HEK293T (cell line): ENCODE measurements around the gene PLCD3.

Experiments
- CTCF ChIA-PET: fragments of 350-600 bp; formaldehyde crosslinking; extraction: SDS; loops from one replicate; lab custom pipeline; 2021; ENCODE audit warnings: antibody characterized with exemption, inconsistent platforms; lab: Yijun Ruan, JAX
- POLR2A ChIA-PET: fragments of 350-600 bp; formaldehyde crosslinking; extraction: SDS; loops from one replicate; lab custom pipeline; 2020; ENCODE audit warnings: antibody characterized with exemption, inconsistent platforms; lab: Yijun Ruan, JAX
- DNase-seq: peaks from one replicate; pipeline ENCODE4 v3.0.0; 2012; ENCODE audit warnings: mixed read lengths; ENCODE audit errors: extremely low spot score
- ARNT ChIP-seq: fragments of 450-650 bp; IDR thresholded peaks from 2 replicates; pipeline ENCODE4 v1.6.1; 2017; ENCODE audit warnings: mild to moderate bottlenecking
- BHLHE40 ChIP-seq: fragments of 450-650 bp; IDR thresholded peaks from 2 replicates; pipeline ENCODE4 v1.6.1; 2016; ENCODE audit warnings: mild to moderate bottlenecking, moderate library complexity, borderline replicate concordance
- CTBP1 ChIP-seq: fragments of 450-650 bp; IDR thresholded peaks from 2 replicates; pipeline ENCODE4 v1.6.1; 2016; ENCODE audit warnings: borderline replicate concordance
- ELF4 ChIP-seq: fragments of 450-650 bp; IDR thresholded peaks from 2 replicates; pipeline ENCODE4 v1.6.1; 2017; ENCODE audit warnings: antibody characterized with exemption
- FOXA1 ChIP-seq: fragments of 450-650 bp; IDR thresholded peaks from 2 replicates; pipeline ENCODE4 v1.6.1; 2016; ENCODE audit warnings: mild to moderate bottlenecking
- FOXK2 ChIP-seq: fragments of 450-650 bp; IDR thresholded peaks from 2 replicates; pipeline ENCODE4 v1.6.1; 2016; ENCODE audit warnings: mild to moderate bottlenecking
- FOXM1 ChIP-seq: fragments of 450-650 bp; IDR thresholded peaks from 2 replicates; pipeline ENCODE4 v1.6.1; 2017; ENCODE audit warnings: mild to moderate bottlenecking, borderline replicate concordance
- HDGF ChIP-seq: fragments of 450-650 bp; IDR thresholded peaks from 2 replicates; pipeline ENCODE4 v1.6.1; 2017; ENCODE audit warnings: antibody characterized with exemption, borderline replicate concordance
- L3MBTL2 ChIP-seq: fragments of 450-650 bp; conservative IDR thresholded peaks from 2 replicates; pipeline ENCODE4 v1.6.1; 2016; ENCODE audit warnings: mild to moderate bottlenecking
- LEF1 ChIP-seq: fragments of 450-650 bp; IDR thresholded peaks from 2 replicates; pipeline ENCODE4 v1.6.1; 2017; ENCODE audit warnings: mild to moderate bottlenecking, borderline replicate concordance
- NFRKB ChIP-seq: fragments of 450-650 bp; IDR thresholded peaks from 2 replicates; pipeline ENCODE4 v1.6.1; 2016; ENCODE audit warnings: mild to moderate bottlenecking, moderate library complexity
- SP1 ChIP-seq: fragments of 450-650 bp; IDR thresholded peaks from 2 replicates; pipeline ENCODE4 v1.6.1; 2017
- SUZ12 ChIP-seq: fragments of 450-650 bp; IDR thresholded peaks from 2 replicates; pipeline ENCODE4 v1.6.1; 2016; ENCODE audit warnings: mild to moderate bottlenecking
- TARDBP ChIP-seq: fragments of 450-650 bp; IDR thresholded peaks from 2 replicates; pipeline ENCODE4 v1.6.1; 2016
- ZNF384 ChIP-seq: fragments of 450-650 bp; IDR thresholded peaks from 2 replicates; pipeline ENCODE4 v1.6.1; 2016
- TF ChIP-seq, protein P1 (sequence below): fragments of 450-650 bp; IDR thresholded peaks from 2 replicates; pipeline ENCODE4 v1.6.1; 2016

PLCD3 gene

DNA sequence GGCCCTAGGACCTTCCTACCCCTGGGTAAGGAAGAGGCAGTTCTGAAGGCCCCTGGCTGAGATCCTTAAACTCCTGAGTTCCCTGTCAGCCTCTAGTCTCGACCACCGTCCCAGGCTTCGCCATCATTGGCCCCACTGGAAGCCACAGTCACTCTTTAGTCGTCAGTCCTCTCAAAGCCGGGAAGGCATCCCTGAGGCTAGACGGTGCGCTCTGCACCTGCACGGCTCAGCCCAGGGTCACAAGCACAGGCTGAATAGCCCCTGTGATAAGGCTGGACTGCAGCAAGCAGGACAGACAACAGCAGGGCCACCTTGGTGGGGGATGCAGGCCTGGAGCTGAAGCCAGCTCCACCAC is 12.7 kb upstream of the PLCD3 start:
- no peak for DNase-seq
- ChIA-PET CTCF (interaction anchor here (2.5 kb wide), 1 partner anchor 9 kb away, joined by 29 read pairs; the partner anchor contains the start of gene ACBD4), POLR2A (interaction anchor here (1.8 to 8.6 kb wide), 2 partner anchors 16 to 53 kb away, joined by 5 to 345 read pairs; partner anchors contain the start of gene HEXIM2)
- TF ChIP-seq NFRKB: no peak

DNA sequence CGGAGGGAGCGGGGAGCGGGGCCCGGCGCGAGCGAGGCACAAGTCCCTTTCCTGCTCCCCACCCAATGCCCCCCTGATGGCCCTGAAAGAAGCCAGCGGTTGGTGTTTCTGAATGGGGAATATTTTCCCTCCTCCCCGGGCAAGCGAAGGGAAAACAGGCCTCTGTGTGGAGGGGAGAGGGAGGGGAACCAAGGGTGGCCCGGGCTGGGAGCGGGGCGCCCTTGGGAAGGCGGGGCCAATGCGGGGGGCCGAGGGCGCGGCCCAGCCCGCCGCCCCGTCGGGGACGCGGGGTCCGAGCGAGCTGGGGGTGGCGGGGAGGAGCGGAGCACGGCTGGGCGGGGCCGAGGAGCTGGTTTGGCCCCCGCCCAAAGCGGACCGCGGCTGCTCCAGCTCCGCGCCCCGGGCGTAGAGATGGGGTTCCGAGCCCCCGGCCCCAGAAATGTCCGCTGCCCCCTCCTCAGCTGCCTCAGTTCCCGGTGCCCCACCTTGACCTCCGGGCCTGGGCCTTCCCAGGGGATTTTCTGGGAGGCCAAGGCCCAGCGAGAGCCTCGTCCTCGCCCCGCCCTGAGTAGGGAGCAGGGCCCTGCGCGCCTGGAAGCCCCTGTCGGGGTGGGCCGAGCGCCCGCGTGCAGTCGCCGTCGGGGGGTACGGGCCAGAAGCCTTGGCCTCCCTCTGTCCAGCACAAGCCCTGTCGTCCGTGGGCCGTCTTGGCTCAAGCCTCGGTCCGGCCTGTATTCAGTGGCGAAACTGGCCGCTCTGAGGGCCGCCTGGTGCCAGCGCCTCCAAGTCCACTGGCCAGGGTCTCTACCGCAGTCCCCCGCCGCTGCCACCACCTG is 12.1 kb upstream of the PLCD3 start:
- CTCF ChIA-PET: interaction anchor here (2.5 kb wide), 1 partner anchor 9 kb away, joined by 29 read pairs; the partner anchor contains the start of gene ACBD4
- POLR2A ChIA-PET: interaction anchor here (1.2 to 1.3 kb wide), 2 partner anchors 9 to 17 kb away, joined by 3 to 4 read pairs; partner anchors contain the start of genes ACBD4 and HEXIM2
- DNase-seq: no peak
- TF ChIP-seq ELF4: no peak
- TF ChIP-seq ARNT: no peak
- no peak for TF ChIP-seq NFRKB
- no peak for TF ChIP-seq FOXM1
- TF ChIP-seq BHLHE40: no peak
- no peak for TF ChIP-seq HDGF

GRCh38 chr17:45143767-45144198 is 11.5 kb upstream of the PLCD3 start:
- no peak for TF ChIP-seq SP1
- TF ChIP-seq LEF1: no peak
- TF ChIP-seq CTBP1: no peak
- no peak for TF ChIP-seq FOXK2
- TF ChIP-seq FOXA1: no peak
- no peak for TF ChIP-seq L3MBTL2
- TF ChIP-seq NFRKB: no peak
- no peak for TF ChIP-seq HDGF
- no peak for TF ChIP-seq TARDBP
- TF ChIP-seq FOXM1: no peak
- no peak for TF ChIP-seq ARNT
- ChIA-PET CTCF (interaction anchor here (0.6 to 0.8 kb wide), 2 partner anchors 8 kb away, joined by 3 read pairs; partner anchors contain the start of gene ACBD4), POLR2A (interaction anchor here (1.2 to 1.3 kb wide), 2 partner anchors 8 to 18 kb away, joined by 3 to 4 read pairs; partner anchors contain the start of genes ACBD4 and HEXIM2)
- DNase-seq: no peak

GRCh38 chr17:45143094-45143670 is 10.9 kb upstream of the PLCD3 start:
- no peak for DNase-seq
- POLR2A ChIA-PET: interaction anchor here (1.2 to 1.3 kb wide), 2 partner anchors 8 to 18 kb away, joined by 3 to 4 read pairs; partner anchors contain the start of genes ACBD4 and HEXIM2
- CTCF ChIA-PET: interaction anchor here (0.6 to 0.8 kb wide), 2 partner anchors 8 to 9 kb away, joined by 3 read pairs; partner anchors contain the start of gene ACBD4
- no peak for TF ChIP-seq BHLHE40
- TF ChIP-seq HDGF: no peak
- TF ChIP-seq FOXA1: no peak
- no peak for TF ChIP-seq ARNT
- TF ChIP-seq ZNF384: no peak
- no peak for TF ChIP-seq TARDBP
- TF ChIP-seq, protein P1, sequence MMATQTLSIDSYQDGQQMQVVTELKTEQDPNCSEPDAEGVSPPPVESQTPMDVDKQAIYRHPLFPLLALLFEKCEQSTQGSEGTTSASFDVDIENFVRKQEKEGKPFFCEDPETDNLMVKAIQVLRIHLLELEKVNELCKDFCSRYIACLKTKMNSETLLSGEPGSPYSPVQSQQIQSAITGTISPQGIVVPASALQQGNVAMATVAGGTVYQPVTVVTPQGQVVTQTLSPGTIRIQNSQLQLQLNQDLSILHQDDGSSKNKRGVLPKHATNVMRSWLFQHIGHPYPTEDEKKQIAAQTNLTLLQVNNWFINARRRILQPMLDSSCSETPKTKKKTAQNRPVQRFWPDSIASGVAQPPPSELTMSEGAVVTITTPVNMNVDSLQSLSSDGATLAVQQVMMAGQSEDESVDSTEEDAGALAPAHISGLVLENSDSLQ: no peak

- DNase-seq: no peak
- ChIA-PET CTCF (interaction anchor here (0.9 kb wide), 1 partner anchor 59 kb away, joined by 3 read pairs; no protein-coding TSS in a partner anchor), POLR2A (interaction anchor here (1.5 kb wide), 3 partner anchors 9 to 22 kb away, joined by 5 to 17 read pairs (median 10); partner anchors contain the start of genes HEXIM1 and HEXIM2)
- no peak for TF ChIP-seq FOXK2
- TF ChIP-seq FOXA1: no peak
- no peak for TF ChIP-seq ARNT
- TF ChIP-seq ELF4: no peak
These were observed 7.2 kb upstream of the PLCD3 start for GRCh38 chr17:45139533-45139920.

- TF ChIP-seq TARDBP (no peak), FOXA1 (no peak), CTBP1 (no peak), SUZ12 (no peak), SP1 (no peak), HDGF (no peak), NFRKB (no peak)
- CTCF ChIA-PET: interaction anchor here (0.6 to 1.3 kb wide), 2 partner anchors 25 to 59 kb away, joined by 3 to 4 read pairs; no protein-coding TSS in a partner anchor
- POLR2A ChIA-PET: interaction anchor here (1.5 kb wide), 3 partner anchors 9 to 22 kb away, joined by 5 to 17 read pairs (median 10); partner anchors contain the start of genes HEXIM1 and HEXIM2
- no peak for DNase-seq
These were observed 6.7 kb upstream of the PLCD3 start for GRCh38 chr17:45138911-45139532.
